A673 (cell line): ENCODE measurements around the gene ZDHHC19. TPM values are rescaled to one million over a fixed set of nuclear protein-coding genes. Genes with fewer than 3 reads are reported as not detected.
"Not testable (repeated sequence)": the region's sequence is repeated elsewhere in the genome, so short reads cannot be mapped to it uniquely, and the experiment has no call there.

Source experiments
- BruUV-seq: library from RNA; stranded (reverse); fragments of 400-500 nt; replicated peaks from 2 replicates; lab custom pipeline; 2021; lab: Mats Ljungman, UMichigan
- CTCF ChIA-PET: fragments of 300-600 bp; sonication (Branson Sonifier 250); formaldehyde crosslinking; loops from one replicate; lab custom pipeline; 2022; ENCODE audit warnings: antibody characterized with exemption; lab: Charles Lee
- POLR2A ChIA-PET: fragments of 300-600 bp; sonication (Branson Sonifier 250); formaldehyde crosslinking; loops from one replicate; lab custom pipeline; 2022; ENCODE audit warnings: antibody characterized with exemption; ENCODE audit not compliant: low non-redundant PET; lab: Charles Lee
- DNase-seq: peaks from one replicate; pipeline ENCODE4 v3.0.0-alpha.2; 2015; ENCODE audit warnings: low spot score
- H3K27ac ChIP-seq: fragments of 200-600 bp; sonication (generic); 2 replicates; pipeline ENCODE4 v1.5.1; 2016; ENCODE audit warnings: mixed run types, low read depth, mild to moderate bottlenecking, mixed read lengths, antibody characterized with exemption, low read length; ENCODE audit not compliant: poor library complexity, severe bottlenecking
- H3K27me3 ChIP-seq: fragments of 200-600 bp; sonication (generic); replicated peaks from 2 replicates; pipeline ENCODE4 v1.6.1; 2017; ENCODE audit warnings: mixed run types, low read depth, mild to moderate bottlenecking, mixed read lengths, antibody characterized with exemption, low read length; ENCODE audit not compliant: insufficient read depth, poor library complexity
- H3K36me3 ChIP-seq: fragments of 200-600 bp; sonication (generic); 2 replicates; pipeline ENCODE4 v1.6.1; 2016; ENCODE audit warnings: mixed run types, mild to moderate bottlenecking, mixed read lengths, antibody characterized with exemption, low read length; ENCODE audit not compliant: insufficient read depth, poor library complexity, severe bottlenecking
- H3K4me1 ChIP-seq: fragments of 200-600 bp; sonication (generic); 2 replicates; pipeline ENCODE4 v1.6.1; 2017; ENCODE audit warnings: mixed run types, mild to moderate bottlenecking, mixed read lengths, antibody characterized with exemption, low read length; ENCODE audit not compliant: insufficient read depth, poor library complexity, severe bottlenecking
- H3K4me3 ChIP-seq: fragments of 200-600 bp; sonication (generic); 2 replicates; pipeline ENCODE4 v1.5.1; 2016; ENCODE audit warnings: low read depth, mixed run types, mild to moderate bottlenecking, mixed read lengths, low read length; ENCODE audit not compliant: poor library complexity, severe bottlenecking
- H3K9me3 ChIP-seq: fragments of 200-600 bp; sonication (generic); 2 replicates; pipeline ENCODE4 v1.6.1; 2016; ENCODE audit warnings: mixed run types, low read depth, mild to moderate bottlenecking, mixed read lengths, antibody characterized with exemption, low read length; ENCODE audit not compliant: poor library complexity, severe bottlenecking
- CTCF ChIP-seq: fragments of 300-800, 200-600 bp; sonication (generic); conservative IDR thresholded peaks from 2 replicates; pipeline ENCODE4 v1.5.1; 2017; ENCODE audit warnings: low read depth, mild to moderate bottlenecking, antibody characterized with exemption, low read length, moderate library complexity, mixed read lengths
- EZH2 ChIP-seq: fragments of 200-600 bp; sonication (generic); IDR thresholded peaks from 2 replicates; pipeline ENCODE4 v1.6.1; 2017; ENCODE audit warnings: borderline replicate concordance, low read depth, mild to moderate bottlenecking, mixed read lengths, antibody characterized with exemption, low read length; ENCODE audit not compliant: poor library complexity, severe bottlenecking
- intact Hi-C: fragments of 100-400 bp; cut with micrococcal nuclease; formaldehyde crosslinking; loops from one replicate; pipeline ENCODE4 v1.10.0; 2022; ENCODE audit not compliant: unreplicated experiment
- total RNA-seq: library from RNA; stranded (reverse); gene quantifications from 2 replicates; pipeline ENCODE4 v1.2.3, GENCODE V29; 2021

ZDHHC19 gene
- total RNA-seq, 1 experiment from 2014 or later, result not detected

- TF ChIP-seq CTCF, result no peak
- TF ChIP-seq EZH2, result no peak
- no peaks in the 10 kb centered on the region for H3K36me3 ChIP-seq
- H3K4me1 ChIP-seq, result no peaks in the 10 kb centered on the region
- peak overlapping the region; percentile 48 for H3K4me3 ChIP-seq
- H3K9me3 ChIP-seq, result no peaks in the 10 kb centered on the region
- H3K27me3 ChIP-seq, result no peaks in the 10 kb centered on the region
- CTCF ChIA-PET, result no interaction called here
- no peak overlapping the region for H3K27ac ChIP-seq
- POLR2A ChIA-PET, result no interaction called here
- intact Hi-C loops, result no loop called here
- BruUV-seq, result no TSS peak
- DNase-seq, result peak; percentile 69
Observed at GRCh38 chr3:196207833-196208607, 3.2 kb downstream of the ZDHHC19 start.

- no peaks in the 10 kb centered on the region for H3K36me3 ChIP-seq
- no peaks in the 10 kb centered on the region for H3K9me3 ChIP-seq
- H3K4me3 ChIP-seq, result peak overlapping the region; percentile 48
- DNase-seq, result no peak
- no peak overlapping the region for H3K27ac ChIP-seq
- ChIA-PET POLR2A (no interaction called here), CTCF (no interaction called here)
- TF ChIP-seq EZH2 (no peak), CTCF (no peak)
- intact Hi-C loops, result no loop called here
- no peaks in the 10 kb centered on the region for H3K4me1 ChIP-seq
- no TSS peak for BruUV-seq
- no peaks in the 10 kb centered on the region for H3K27me3 ChIP-seq
Observed at GRCh38 chr3:196207159-196207832, 3.9 kb downstream of the ZDHHC19 start.

DNA sequence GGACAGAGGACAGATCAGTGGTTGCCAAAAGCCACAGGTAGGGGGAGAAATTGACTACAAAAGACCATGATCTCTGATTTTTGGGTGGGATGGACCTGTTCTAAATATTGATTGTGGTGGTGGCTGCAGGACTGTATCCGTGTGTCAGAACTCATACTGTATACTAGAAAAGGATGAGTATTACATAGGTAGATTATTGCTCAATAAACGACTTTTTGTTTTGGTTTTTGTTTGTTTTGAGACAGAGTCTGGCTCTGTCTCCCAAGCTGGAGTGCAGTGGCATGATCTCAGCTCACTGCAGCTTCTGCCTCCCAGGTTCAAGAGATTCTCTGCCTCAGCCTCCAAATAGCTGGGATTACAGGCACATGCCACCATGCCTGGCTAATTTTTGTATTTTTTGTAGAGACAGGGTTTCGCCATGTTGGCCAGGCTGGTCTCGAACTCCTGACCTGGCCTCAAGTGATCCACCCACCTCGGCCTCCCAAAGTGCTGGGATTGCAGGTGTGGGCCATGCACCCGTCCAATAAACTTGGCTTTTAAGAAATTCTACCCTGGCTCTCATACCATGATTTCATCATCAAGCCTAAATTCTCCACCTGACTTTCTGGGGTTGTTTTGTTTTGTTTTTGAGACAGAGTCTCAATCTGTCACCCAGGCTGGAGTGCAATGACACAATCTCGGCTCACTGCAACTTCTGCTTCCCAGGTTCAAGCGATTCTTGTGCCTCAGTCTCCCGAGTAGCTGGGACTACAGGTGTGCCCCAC lies 5.6 kb downstream of the ZDHHC19 start:
- not testable (repeated sequence) for BruUV-seq, H3K4me3 ChIP-seq
- CTCF ChIA-PET, result interaction anchor here (0.6 kb wide), 1 partner anchor 348 kb away, joined by 3 read pairs; no protein-coding TSS in a partner anchor

More for the DNA sequence above, 5.6 kb downstream of the ZDHHC19 start:
- H3K4me1 ChIP-seq, H3K27me3 ChIP-seq, H3K36me3 ChIP-seq, intact Hi-C loops, DNase-seq, POLR2A ChIA-PET, H3K27ac ChIP-seq, H3K9me3 ChIP-seq: not testable (repeated sequence)
